ENCODE results near the gene BMPR1A.

BMPR1A gene

GRCh38 chr10:86958901-86959736 lies 202.7 kb downstream of the BMPR1A start:
- FAIRE-seq: no peak

- FAIRE-seq: no peak
Measured at GRCh38 chr10:86959737-86960002, 203.3 kb downstream of the BMPR1A start.

GRCh38 chr10:86960003-86960862 lies 203.8 kb downstream of the BMPR1A start:
- FAIRE-seq: no peak

- no peak for FAIRE-seq
Measured at GRCh38 chr10:86960863-86961434, 204.5 kb downstream of the BMPR1A start.

GRCh38 chr10:86961481-86962091 lies 205.2 kb downstream of the BMPR1A start:
- FAIRE-seq: no peak

- FAIRE-seq: no peak
Measured at GRCh38 chr10:86962136-86962980, 205.9 kb downstream of the BMPR1A start.

- FAIRE-seq: no peak
Measured at GRCh38 chr10:86962981-86963310, 206.5 kb downstream of the BMPR1A start.

- no peak for FAIRE-seq
Measured at GRCh38 chr10:86963341-86963919, 207.0 kb downstream of the BMPR1A start.

GRCh38 chr10:86964061-86964846 lies 207.8 kb downstream of the BMPR1A start:
- FAIRE-seq: no peak

DNA sequence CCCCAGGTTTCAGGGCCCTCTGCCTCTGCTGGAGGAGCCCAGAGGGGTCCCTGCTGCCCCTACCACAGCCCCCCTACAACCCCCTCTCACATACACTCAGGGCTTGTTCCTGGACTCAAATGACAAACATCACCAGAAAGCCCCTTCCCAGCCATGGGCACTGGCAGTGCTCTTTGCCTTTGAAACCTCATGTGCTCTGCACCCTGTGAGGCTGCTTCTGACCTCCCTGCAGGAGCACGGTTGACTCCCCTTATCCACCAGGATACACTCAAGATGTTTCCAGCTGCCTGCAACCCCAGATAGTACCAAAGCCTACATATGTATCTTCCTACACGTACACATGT lies 208.4 kb downstream of the BMPR1A start:
- FAIRE-seq: no peak

DNA sequence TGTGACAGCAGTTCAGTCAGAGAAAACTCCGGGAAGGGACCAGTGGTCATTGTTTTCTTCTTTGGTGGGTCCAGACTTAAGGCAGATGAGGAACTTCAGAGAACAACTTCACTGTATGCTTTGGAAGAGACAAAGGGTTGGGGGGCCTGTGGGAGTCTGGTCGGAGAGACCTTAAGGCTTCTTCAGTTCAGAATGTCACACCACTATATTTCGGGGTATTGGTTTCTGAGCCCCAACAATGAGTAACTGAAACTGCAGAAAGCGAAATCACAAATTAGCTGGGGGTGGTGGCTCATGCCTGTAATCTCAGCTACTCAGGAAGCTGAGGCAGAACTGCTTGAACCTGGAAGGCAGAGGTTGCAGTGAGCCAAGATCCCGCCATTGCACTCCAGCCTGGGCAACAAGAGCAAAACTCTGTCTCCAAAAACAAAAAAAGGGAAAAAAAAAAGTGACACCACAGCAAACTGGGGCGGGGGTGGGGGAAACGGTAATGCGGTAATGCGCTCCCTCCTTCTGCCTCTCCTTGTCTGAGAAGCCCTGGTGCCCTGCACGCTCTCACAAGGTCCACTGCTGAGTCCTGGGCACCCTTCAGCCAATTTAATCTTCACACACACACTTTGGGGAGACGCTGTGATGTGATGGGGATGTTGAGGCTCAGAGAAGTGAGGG lies 209.7 kb downstream of the BMPR1A start:
- no peak for FAIRE-seq

GRCh38 chr10:86967481-86967941 lies 211.1 kb downstream of the BMPR1A start:
- FAIRE-seq: no peak

GRCh38 chr10:86968271-86968993 lies 212.0 kb downstream of the BMPR1A start, which contains the start of gene ADIRF:
Gene ADIRF (plus strand): TSS chr10:86968482. CDS start chr10:86968545, 63 bp downstream.
- FAIRE-seq: no peak

DNA sequence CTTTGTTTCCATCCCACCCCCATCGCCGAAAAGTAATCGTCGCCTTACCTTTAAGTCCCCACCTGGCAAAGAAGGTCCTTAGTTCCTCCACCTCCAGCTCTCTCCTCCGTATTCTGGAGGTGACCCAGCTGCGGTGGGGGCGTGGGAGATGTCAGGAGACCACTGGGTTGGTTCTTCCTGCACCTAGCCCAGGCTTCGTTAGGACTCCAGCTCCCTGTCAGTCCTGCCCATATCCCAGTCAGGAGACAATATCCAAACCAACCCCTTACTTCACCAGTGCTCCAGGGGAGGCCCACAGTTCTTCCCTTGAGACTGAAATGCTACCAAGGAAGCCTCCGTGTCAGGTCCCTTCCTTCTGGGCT lies 212.6 kb downstream of the BMPR1A start:
- no peak for FAIRE-seq

GRCh38 chr10:86969421-86970041 lies 213.1 kb downstream of the BMPR1A start:
- FAIRE-seq: no peak

GRCh38 chr10:86970162-86970981 lies 214.0 kb downstream of the BMPR1A start:
- no peak for FAIRE-seq

- no peak for FAIRE-seq
Measured at GRCh38 chr10:86970982-86971231, 214.5 kb downstream of the BMPR1A start.

GRCh38 chr10:86971232-86971991 lies 215.0 kb downstream of the BMPR1A start:
- FAIRE-seq: no peak
